Mucosa of descending colon (tissue), 3 donors: ENCODE data around the gene PLEKHM2. TPM values are rescaled to one million over a fixed set of nuclear protein-coding genes. Genes with fewer than 3 reads are reported as not detected.

Experiments used
- ATAC-seq: fragments of 200-7000 bp; cut with Tn5 transposase; one replicate; pipeline ENCODE4 v1.9.1; 2020; ENCODE audit warnings: mild to moderate bottlenecking, moderate library complexity
- DNase-seq, 3 donors: peaks; one replicate each; pipeline ENCODE4 v3.0.0-alpha.2; 2020
- H3K36me3 ChIP-seq: fragments of 200-600 bp; one replicate; pipeline ENCODE4 v1.8.0; 2021; ENCODE audit warnings: low read depth, mild to moderate bottlenecking
- H3K4me1 ChIP-seq: fragments of 200-600 bp; one replicate; pipeline ENCODE4 v1.8.0; 2021; ENCODE audit warnings: low read depth, mild to moderate bottlenecking
- H3K4me3 ChIP-seq: fragments of 200-600 bp; one replicate; pipeline ENCODE4 v1.8.0; 2021; ENCODE audit warnings: mild to moderate bottlenecking
- H3K9me3 ChIP-seq: fragments of 200-600 bp; one replicate; pipeline ENCODE4 v1.8.0; 2021; ENCODE audit warnings: mild to moderate bottlenecking
- CTCF ChIP-seq: fragments of 200-600 bp; IDR thresholded peaks from one replicate; pipeline ENCODE4 v1.8.0; 2022; ENCODE audit warnings: antibody characterized with exemption, mild to moderate bottlenecking
- intact Hi-C, 2 donors: fragments of 100-400 bp; cut with DNase I in 1 of 2; cut with micrococcal nuclease in 1 of 2; formaldehyde crosslinking; loops; one replicate each; pipeline versions ENCODE4 v1.11.0 to v1.11.1; 2022; cut with DNase I, micrococcal nuclease
- total RNA-seq, 3 donors: library from RNA; stranded (reverse); fragmentation: NEBNext Ultra II Directional in 2 of 3; extraction: Animal tissue kit (Norgen Biotek cat#: 25700) in 2 of 3; gene quantifications; one replicate each; pipeline versions ENCODE4 v1.2.1 to v1.2.4, GENCODE V29; 2021 to 2023
- donor health status: DM: no; HTN: no; CAD: no; lungs with moderate emphysema.
- donor health status: DM: no; HTN: no; CAD: no.
- donor health status: DM: no; HTN: yes; CAD: no.

The PLEKHM2 gene
- total RNA-seq, 3 donors from 2014 or later = 32.2 to 57.3 (median 36.2) TPM

GRCh38 chr1:15733218-15733725 lies 49.2 kb downstream of the PLEKHM2 start:
- no peaks in the 10 kb centered on the region for H3K36me3 ChIP-seq
- H3K9me3 ChIP-seq = no peaks in the 10 kb centered on the region
- no peak for TF ChIP-seq CTCF
- ATAC-seq = no peak
- no peak overlapping the region for H3K4me3 ChIP-seq
- DNase-seq = no peak
- intact Hi-C loops = no loop called here
- H3K4me1 ChIP-seq = peaks cover 26% of the 10 kb centered on the region

- DNase-seq = no peak
- no peaks in the 10 kb centered on the region for H3K9me3 ChIP-seq
- intact Hi-C loops = no loop called here
- H3K4me1 ChIP-seq = peaks cover 29% of the 10 kb centered on the region
- no peak for TF ChIP-seq CTCF
- no peak for ATAC-seq
- no peak overlapping the region for H3K4me3 ChIP-seq
- H3K36me3 ChIP-seq = no peaks in the 10 kb centered on the region
Measured at GRCh38 chr1:15733726-15734226, 49.7 kb downstream of the PLEKHM2 start.

- H3K9me3 ChIP-seq = no peaks in the 10 kb centered on the region
- H3K36me3 ChIP-seq = no peaks in the 10 kb centered on the region
- ATAC-seq (no peak), DNase-seq (no peak)
- no peak for TF ChIP-seq CTCF
- peaks cover 29% of the 10 kb centered on the region for H3K4me1 ChIP-seq
- H3K4me3 ChIP-seq = no peak overlapping the region
- intact Hi-C loops = no loop called here
Measured at GRCh38 chr1:15734296-15734695, 50.2 kb downstream of the PLEKHM2 start.

- H3K36me3 ChIP-seq = no peaks in the 10 kb centered on the region
- no peak for TF ChIP-seq CTCF
- no peak for ATAC-seq
- peaks cover 29% of the 10 kb centered on the region for H3K4me1 ChIP-seq
- intact Hi-C loops = no loop called here
- no peak overlapping the region for H3K4me3 ChIP-seq
- no peaks in the 10 kb centered on the region for H3K9me3 ChIP-seq
- DNase-seq = no peak
Measured at GRCh38 chr1:15734901-15735300, 50.8 kb downstream of the PLEKHM2 start.

DNA sequence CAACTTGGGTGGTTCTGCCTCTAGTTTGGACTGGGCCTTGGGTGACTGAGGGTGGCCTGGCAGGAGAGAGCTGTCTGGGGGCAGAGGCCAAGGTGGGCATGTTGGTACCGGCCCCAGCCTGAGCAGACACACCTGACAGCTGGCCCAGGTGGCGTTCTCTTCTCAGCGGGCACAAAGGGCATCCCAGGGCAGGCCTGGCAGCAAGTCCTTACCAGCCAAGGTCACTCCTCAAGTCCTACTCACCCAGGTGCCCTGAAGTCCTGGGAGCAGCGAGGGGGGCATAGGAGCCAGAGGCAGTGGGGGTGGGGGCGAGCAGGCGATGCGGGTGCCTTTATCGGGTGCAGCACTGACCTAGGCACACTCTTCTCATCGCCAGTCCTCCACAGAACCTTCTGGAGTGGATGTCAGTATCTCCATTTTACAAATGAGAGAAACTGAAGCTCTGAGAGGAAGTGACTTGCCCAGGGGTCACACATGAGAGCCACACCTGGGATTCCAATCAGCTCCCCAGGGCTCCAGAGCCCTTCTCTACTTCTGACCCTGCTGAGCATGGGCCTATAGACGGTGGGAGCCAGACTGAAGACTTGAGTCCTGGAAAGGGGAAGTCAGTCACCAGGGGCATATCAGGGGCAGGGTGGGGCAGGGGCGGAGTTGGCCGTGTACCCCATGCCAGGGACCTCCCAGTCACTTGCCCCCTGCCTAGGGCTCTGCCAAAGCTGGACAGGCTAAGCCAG lies 51.4 kb downstream of the PLEKHM2 start:
- TF ChIP-seq CTCF = no peak
- no peaks in the 10 kb centered on the region for H3K9me3 ChIP-seq
- H3K4me3 ChIP-seq = no peak overlapping the region
- DNase-seq = peak in 1 of 3 donors; percentile 57
- intact Hi-C loops = no loop called here
- peaks cover 30% of the 10 kb centered on the region for H3K4me1 ChIP-seq
- ATAC-seq = peak; percentile 13
- no peaks in the 10 kb centered on the region for H3K36me3 ChIP-seq
